Measurements from ENCODE around the gene ZDHHC11.

- TF ChIP-seq CTCF (IDR thresholded peaks at IDR 0.05) = no peak
- no peak for TF ChIP-seq POLR2A (IDR thresholded peaks at IDR 0.05)
Observed at GRCh38 chr5:773517-774264, 77.1 kb downstream of the ZDHHC11 start.
